Stimulated activated CD4-positive, alpha-beta T cell treated with anti-CD3 and anti-CD28 coated beads, Interleukin-12 subunit alpha, Interleukin-12 subunit beta, amount 100 ng/mL, for 48 hours (primary cell): Measurements from ENCODE around the gene ASZ1.

ENCODE experiments used
- DNase-seq, 3 donors: peaks; one replicate each; pipeline ENCODE4 v3.0.0-alpha.2; 2020; ENCODE audit warnings: low read depth in 2 of 3, low spot score in 1 of 3

Gene ASZ1

GRCh38 chr7:117402109-117402508, 25.2 kb downstream of the ASZ1 start:
- DNase-seq: no peak

- DNase-seq: no peak
Observed at GRCh38 chr7:117401293-117402002, 25.8 kb downstream of the ASZ1 start.

GRCh38 chr7:117399820-117400422, 27.4 kb downstream of the ASZ1 start:
- no peak for DNase-seq

GRCh38 chr7:117395743-117396142, 31.6 kb downstream of the ASZ1 start:
- no peak for DNase-seq

GRCh38 chr7:117393781-117394180, 33.5 kb downstream of the ASZ1 start:
- no peak for DNase-seq

- DNase-seq: no peak
Observed at GRCh38 chr7:117389871-117390270, 37.4 kb downstream of the ASZ1 start.

GRCh38 chr7:117386110-117386706, 41.1 kb downstream of the ASZ1 start:
- no peak for DNase-seq

GRCh38 chr7:117385363-117386109, 41.8 kb downstream of the ASZ1 start:
- no peak for DNase-seq

GRCh38 chr7:117384688-117385362, 42.5 kb downstream of the ASZ1 start:
- DNase-seq: no peak

GRCh38 chr7:117383483-117384189, 43.7 kb downstream of the ASZ1 start:
- DNase-seq: no peak

GRCh38 chr7:117383046-117383445, 44.2 kb downstream of the ASZ1 start:
- no peak for DNase-seq

GRCh38 chr7:117381362-117381761, 45.9 kb downstream of the ASZ1 start:
- no peak for DNase-seq

- no peak for DNase-seq
Observed at GRCh38 chr7:117375380-117375779, 51.9 kb downstream of the ASZ1 start.

- no peak for DNase-seq
Observed at GRCh38 chr7:117372073-117372472, 55.2 kb downstream of the ASZ1 start.

GRCh38 chr7:117364339-117365080, 62.8 kb downstream of the ASZ1 start:
- DNase-seq: no peak

GRCh38 chr7:117362294-117362888, 64.9 kb downstream of the ASZ1 start:
- no peak for DNase-seq

- DNase-seq: no peak
Observed at GRCh38 chr7:117350027-117350426, 77.3 kb downstream of the ASZ1 start.

GRCh38 chr7:117349570-117349969, 77.7 kb downstream of the ASZ1 start:
- DNase-seq: no peak

GRCh38 chr7:117347962-117348672, 79.2 kb downstream of the ASZ1 start:
- DNase-seq: no peak
